K562 (cell line): ENCODE results near the gene SLC1A2. TPM values are rescaled to one million over a fixed set of nuclear protein-coding genes. Genes with fewer than 3 reads are reported as not detected.

Source experiments
- ARID1B ChIP-seq: fragments of 450-650 bp; IDR thresholded peaks from 2 replicates; pipeline ENCODE4 v1.6.1; 2016; ENCODE audit warnings: antibody characterized with exemption, mild to moderate bottlenecking, inconsistent platforms
- CREB1 ChIP-seq, 2 experiments: sonication (generic) in 1 of 2; formaldehyde crosslinking in 1 of 2; IDR thresholded peaks; 2 replicates each; pipeline versions ENCODE4 v1.6.1 to v1.8.0; 2012 to 2022; ENCODE audit warnings: inconsistent platforms in 1 of 2, mild to moderate bottlenecking in 1 of 2, missing genetic modification reagents in 1 of 2, moderate library complexity in 1 of 2
- CSDE1 ChIP-seq, 2 experiments: fragments of 450-650 bp; IDR thresholded peaks; 2 replicates each; pipeline ENCODE4 v1.6.1; 2016; ENCODE audit warnings: mild to moderate bottlenecking in 1 of 2
- GTF2E2 ChIP-seq: fragments of 200-800 bp; sonication (Bioruptor generic); IDR thresholded peaks from 2 replicates; pipeline ENCODE4 v1.6.1; 2016; ENCODE audit warnings: missing genetic modification characterization, missing compliant biosample characterization
- HSF4 ChIP-seq: fragments of 250-450 bp; sonication (Bioruptor Pico); IDR thresholded peaks from 2 replicates; pipeline ENCODE4 v2.1.2; 2022; ENCODE audit warnings: mild to moderate bottlenecking, moderate library complexity, borderline replicate concordance
- LARP7 ChIP-seq: fragments of 450-650 bp; IDR thresholded peaks from 2 replicates; pipeline ENCODE4 v1.6.1; 2016
- NELFE ChIP-seq: IDR thresholded peaks from 2 replicates; pipeline ENCODE4 v1.6.1; 2011; ENCODE audit warnings: mild to moderate bottlenecking; ENCODE audit not compliant: insufficient read depth, insufficient read length
- ZNF398 ChIP-seq: fragments of 250-450 bp; sonication (Bioruptor Pico); IDR thresholded peaks from 2 replicates; pipeline ENCODE4 v1.8.0; 2021; ENCODE audit warnings: moderate library complexity, mild to moderate bottlenecking, inconsistent platforms
- ZNF445 ChIP-seq: fragments of 250-450 bp; sonication (Bioruptor Pico); IDR thresholded peaks from 2 replicates; pipeline ENCODE4 v1.4.0; 2020; ENCODE audit warnings: low read depth, mild to moderate bottlenecking, moderate library complexity
- polyA plus RNA-seq, 8 experiments: library from polyadenylated mRNA; depleted of rRNA in 4 of 8; stranded (reverse) in 5 of 8; unstranded in 3 of 8; fragments of >200 nt; fragmentation: Nextera tagmentation in 2 of 8; fragmentation: Illumina TruSeq in 1 of 8; extraction: Ambion mirVana in 2 of 8; extraction: Trizol in 1 of 8; gene quantifications; 2 replicates each; pipeline versions ENCODE4 v1.2.1 to v1.2.3, GENCODE V29; 2011 to 2014; ENCODE audit warnings: inconsistent platforms in 1 of 8, missing spikeins in 1 of 8
- total RNA-seq, 7 experiments: library from RNA; depleted of rRNA in 6 of 7; stranded (reverse); fragments of >200 nt in 6 of 7; fragmentation: Illumina TruSeq in 2 of 7; extraction: Trizol in 2 of 7; gene quantifications; 2 replicates each; pipeline versions ENCODE4 v1.2.1 to v1.2.3, GENCODE V29; 2011 to 2021; ENCODE audit warnings: low replicate concordance in 1 of 7
- TF ChIP-seq, protein P1 (sequence below): sonication (generic); formaldehyde crosslinking; IDR thresholded peaks from 2 replicates; pipeline ENCODE4 v1.8.0; 2023; ENCODE audit warnings: mild to moderate bottlenecking, missing genetic modification reagents
- TF ChIP-seq, protein P2 (sequence below), 2 experiments: fragments of 450-650 bp; IDR thresholded peaks; 2 replicates each; pipeline ENCODE4 v1.6.1; 2016
- TF ChIP-seq, protein P3 (sequence below): fragments of 450-650 bp; IDR thresholded peaks from 2 replicates; pipeline ENCODE4 v1.6.1; 2016; ENCODE audit warnings: missing biosample characterization, missing genetic modification characterization

The SLC1A2 gene
- total and polyA plus RNA-seq, 9 of the 15 experiments (the other 6 are each of a cell fraction or from before 2014, with no cell fraction given) = 0.03 to 0.07 (median 0.04) TPM; not detected in 5

- no peak for TF ChIP-seq CREB1 (IDR thresholded peaks at IDR 0.05)
- TF ChIP-seq CREB1 (CRISPR knock-in tag; IDR thresholded peaks at IDR 0.05) = no peak
- TF ChIP-seq, protein P1, sequence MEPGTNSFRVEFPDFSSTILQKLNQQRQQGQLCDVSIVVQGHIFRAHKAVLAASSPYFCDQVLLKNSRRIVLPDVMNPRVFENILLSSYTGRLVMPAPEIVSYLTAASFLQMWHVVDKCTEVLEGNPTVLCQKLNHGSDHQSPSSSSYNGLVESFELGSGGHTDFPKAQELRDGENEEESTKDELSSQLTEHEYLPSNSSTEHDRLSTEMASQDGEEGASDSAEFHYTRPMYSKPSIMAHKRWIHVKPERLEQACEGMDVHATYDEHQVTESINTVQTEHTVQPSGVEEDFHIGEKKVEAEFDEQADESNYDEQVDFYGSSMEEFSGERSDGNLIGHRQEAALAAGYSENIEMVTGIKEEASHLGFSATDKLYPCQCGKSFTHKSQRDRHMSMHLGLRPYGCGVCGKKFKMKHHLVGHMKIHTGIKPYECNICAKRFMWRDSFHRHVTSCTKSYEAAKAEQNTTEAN (CRISPR knock-in tag) = no peak
- TF ChIP-seq, protein P2, sequence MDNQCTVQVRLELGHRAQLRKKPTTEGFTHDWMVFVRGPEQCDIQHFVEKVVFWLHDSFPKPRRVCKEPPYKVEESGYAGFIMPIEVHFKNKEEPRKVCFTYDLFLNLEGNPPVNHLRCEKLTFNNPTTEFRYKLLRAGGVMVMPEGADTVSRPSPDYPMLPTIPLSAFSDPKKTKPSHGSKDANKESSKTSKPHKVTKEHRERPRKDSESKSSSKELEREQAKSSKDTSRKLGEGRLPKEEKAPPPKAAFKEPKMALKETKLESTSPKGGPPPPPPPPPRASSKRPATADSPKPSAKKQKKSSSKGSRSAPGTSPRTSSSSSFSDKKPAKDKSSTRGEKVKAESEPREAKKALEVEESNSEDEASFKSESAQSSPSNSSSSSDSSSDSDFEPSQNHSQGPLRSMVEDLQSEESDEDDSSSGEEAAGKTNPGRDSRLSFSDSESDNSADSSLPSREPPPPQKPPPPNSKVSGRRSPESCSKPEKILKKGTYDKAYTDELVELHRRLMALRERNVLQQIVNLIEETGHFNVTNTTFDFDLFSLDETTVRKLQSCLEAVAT (IDR thresholded peaks at IDR 0.05) = no peak
- no peak for TF ChIP-seq CSDE1 (IDR thresholded peaks at IDR 0.05)
- TF ChIP-seq LARP7 = no peak
- TF ChIP-seq GTF2E2 (tag) = no peak
- no peak for TF ChIP-seq ZNF398 (CRISPR knock-in tag)
- no peak for TF ChIP-seq ZNF445 (CRISPR knock-in tag)
- TF ChIP-seq, protein P3, sequence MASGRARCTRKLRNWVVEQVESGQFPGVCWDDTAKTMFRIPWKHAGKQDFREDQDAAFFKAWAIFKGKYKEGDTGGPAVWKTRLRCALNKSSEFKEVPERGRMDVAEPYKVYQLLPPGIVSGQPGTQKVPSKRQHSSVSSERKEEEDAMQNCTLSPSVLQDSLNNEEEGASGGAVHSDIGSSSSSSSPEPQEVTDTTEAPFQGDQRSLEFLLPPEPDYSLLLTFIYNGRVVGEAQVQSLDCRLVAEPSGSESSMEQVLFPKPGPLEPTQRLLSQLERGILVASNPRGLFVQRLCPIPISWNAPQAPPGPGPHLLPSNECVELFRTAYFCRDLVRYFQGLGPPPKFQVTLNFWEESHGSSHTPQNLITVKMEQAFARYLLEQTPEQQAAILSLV (tag) = no peak
- TF ChIP-seq HSF4 (CRISPR knock-in tag) = no peak
- no peak for TF ChIP-seq NELFE
- no peak for TF ChIP-seq ARID1B
These were observed 94.4 kb downstream of the SLC1A2 start (continued) for GRCh38 chr11:35324981-35325380.
